Parathyroid adenoma (tissue), 2 donors: Measurements from ENCODE around the gene TBX2.

Source experiments
- H2AFZ ChIP-seq: fragments of 300-600 bp; sonication (generic); one replicate; pipeline ENCODE4 v1.7.0; 2017; ENCODE audit warnings: antibody characterized with exemption, mild to moderate bottlenecking
- H3K27ac ChIP-seq: fragments of 300-600 bp; sonication (generic); one replicate; pipeline ENCODE4 v1.7.0; 2017
- H3K27me3 ChIP-seq: fragments of 300-600 bp; sonication (generic); one replicate; pipeline ENCODE4 v1.7.0; 2017; ENCODE audit warnings: low read length; ENCODE audit not compliant: control insufficient read depth, insufficient read depth
- H3K36me3 ChIP-seq: fragments of 300-600 bp; sonication (generic); one replicate; pipeline ENCODE4 v1.7.0; 2017; ENCODE audit warnings: low read length; ENCODE audit not compliant: control insufficient read depth, insufficient read depth
- H3K4me1 ChIP-seq: fragments of 300-600 bp; sonication (generic); one replicate; pipeline ENCODE4 v1.7.0; 2017; ENCODE audit warnings: control low read depth
- H3K4me2 ChIP-seq: fragments of 300-600 bp; sonication (generic); one replicate; pipeline ENCODE4 v1.7.0; 2017; ENCODE audit warnings: low read length
- H3K4me3 ChIP-seq: fragments of 300-600 bp; sonication (generic); one replicate; pipeline ENCODE4 v1.7.0; 2017; ENCODE audit warnings: low read depth, low read length
- H3K79me2 ChIP-seq: fragments of 300-600 bp; sonication (generic); one replicate; pipeline ENCODE4 v1.7.0; 2017; ENCODE audit warnings: control low read depth
- H3K9ac ChIP-seq: fragments of 300-600 bp; sonication (generic); one replicate; pipeline ENCODE4 v1.7.0; 2017; ENCODE audit warnings: mild to moderate bottlenecking
- H3K9me3 ChIP-seq: fragments of 300-600 bp; sonication (generic); one replicate; pipeline ENCODE4 v1.7.0; 2017; ENCODE audit warnings: low read length; ENCODE audit not compliant: control insufficient read depth
- TF ChIP-seq, protein P1 (sequence below): fragments of 300-600 bp; sonication (generic); IDR thresholded peaks from one replicate; pipeline ENCODE4 v1.7.0; 2017; ENCODE audit warnings: antibody characterized with exemption, mild to moderate bottlenecking
- donor health status: primary hyperparathyroidism.

Gene TBX2

DNA sequence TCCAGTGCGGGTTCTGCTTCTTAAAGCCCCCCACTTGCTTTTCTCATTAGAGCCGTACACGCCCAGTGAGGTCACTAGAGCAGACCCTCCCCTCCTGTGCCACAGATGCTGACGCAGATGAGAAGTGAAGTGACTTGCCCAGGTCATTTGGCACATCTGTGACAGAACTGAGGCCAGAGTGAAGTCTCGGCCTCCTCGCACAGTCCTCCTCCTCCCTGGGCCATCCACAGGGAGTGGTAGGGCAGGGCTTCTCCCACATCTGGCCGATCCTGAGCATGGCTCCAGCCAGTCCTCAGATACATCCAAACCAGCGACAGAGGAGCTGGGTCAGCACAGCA is 15.3 kb upstream of the TBX2 start:
- no peak overlapping the region for H3K27ac ChIP-seq
- H3K36me3 ChIP-seq = no peaks in the 10 kb centered on the region
- H2AFZ ChIP-seq = no peak overlapping the region
- H3K79me2 ChIP-seq = no peaks in the 10 kb centered on the region
- H3K4me3 ChIP-seq = no peak overlapping the region
- no peak overlapping the region for H3K9ac ChIP-seq
- no peak overlapping the region for H3K4me2 ChIP-seq
- TF ChIP-seq, protein P1, sequence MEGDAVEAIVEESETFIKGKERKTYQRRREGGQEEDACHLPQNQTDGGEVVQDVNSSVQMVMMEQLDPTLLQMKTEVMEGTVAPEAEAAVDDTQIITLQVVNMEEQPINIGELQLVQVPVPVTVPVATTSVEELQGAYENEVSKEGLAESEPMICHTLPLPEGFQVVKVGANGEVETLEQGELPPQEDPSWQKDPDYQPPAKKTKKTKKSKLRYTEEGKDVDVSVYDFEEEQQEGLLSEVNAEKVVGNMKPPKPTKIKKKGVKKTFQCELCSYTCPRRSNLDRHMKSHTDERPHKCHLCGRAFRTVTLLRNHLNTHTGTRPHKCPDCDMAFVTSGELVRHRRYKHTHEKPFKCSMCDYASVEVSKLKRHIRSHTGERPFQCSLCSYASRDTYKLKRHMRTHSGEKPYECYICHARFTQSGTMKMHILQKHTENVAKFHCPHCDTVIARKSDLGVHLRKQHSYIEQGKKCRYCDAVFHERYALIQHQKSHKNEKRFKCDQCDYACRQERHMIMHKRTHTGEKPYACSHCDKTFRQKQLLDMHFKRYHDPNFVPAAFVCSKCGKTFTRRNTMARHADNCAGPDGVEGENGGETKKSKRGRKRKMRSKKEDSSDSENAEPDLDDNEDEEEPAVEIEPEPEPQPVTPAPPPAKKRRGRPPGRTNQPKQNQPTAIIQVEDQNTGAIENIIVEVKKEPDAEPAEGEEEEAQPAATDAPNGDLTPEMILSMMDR = no peak
- no peaks in the 10 kb centered on the region for H3K4me1 ChIP-seq
- H3K27me3 ChIP-seq = no peaks in the 10 kb centered on the region
- no peaks in the 10 kb centered on the region for H3K9me3 ChIP-seq

DNA sequence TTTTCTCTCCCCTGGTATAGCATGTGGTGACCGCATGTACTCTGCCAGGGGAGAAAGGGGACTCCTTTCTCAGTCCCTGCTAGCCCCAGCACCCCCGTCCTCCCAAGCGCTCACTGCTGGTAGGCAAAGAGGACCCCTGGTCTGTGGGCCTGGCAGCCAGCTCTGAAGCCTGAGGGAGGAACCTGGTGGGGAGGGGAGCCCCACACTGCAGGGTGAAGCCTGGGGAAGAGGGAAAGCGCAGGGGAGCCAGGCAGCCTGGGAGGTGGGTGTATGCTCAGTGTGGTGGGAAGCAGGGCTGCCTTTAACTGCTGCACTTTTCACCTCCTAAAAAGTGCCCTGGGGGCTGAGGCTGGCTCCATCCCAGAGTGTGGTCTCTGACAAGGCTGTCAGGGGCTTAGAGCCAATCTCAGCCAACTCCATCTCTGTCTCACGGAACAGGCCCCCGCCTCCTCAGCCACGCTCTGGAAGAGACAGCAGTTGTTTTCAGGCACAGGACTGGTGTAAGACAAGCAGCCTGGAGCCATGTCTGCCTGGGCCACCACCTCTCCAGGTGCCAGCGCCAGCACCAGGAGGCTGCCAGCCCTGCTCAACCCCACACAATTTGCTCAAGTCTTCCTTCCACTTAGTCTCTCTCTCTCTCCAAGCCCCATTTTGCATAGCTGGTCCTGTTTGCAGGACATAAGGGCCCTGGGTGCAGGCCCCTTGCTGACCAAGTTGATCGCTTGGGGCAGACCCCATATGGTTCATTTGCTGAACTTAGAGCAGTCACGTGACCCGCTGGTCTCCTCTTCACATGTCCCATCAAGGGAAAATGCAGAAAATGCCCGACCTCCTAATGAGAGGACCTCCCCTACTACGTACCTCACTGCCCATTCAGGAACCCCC is 14.7 kb upstream of the TBX2 start:
- Histone ChIP-seq H3K27ac (no peak overlapping the region), H2AFZ (no peak overlapping the region), H3K27me3 (no peaks in the 10 kb centered on the region), H3K9me3 (no peaks in the 10 kb centered on the region), H3K4me1 (no peaks in the 10 kb centered on the region), H3K9ac (no peak overlapping the region), H3K36me3 (no peaks in the 10 kb centered on the region), H3K4me2 (no peak overlapping the region), H3K4me3 (no peak overlapping the region), H3K79me2 (no peaks in the 10 kb centered on the region)
- TF ChIP-seq, protein P1 = no peak

DNA sequence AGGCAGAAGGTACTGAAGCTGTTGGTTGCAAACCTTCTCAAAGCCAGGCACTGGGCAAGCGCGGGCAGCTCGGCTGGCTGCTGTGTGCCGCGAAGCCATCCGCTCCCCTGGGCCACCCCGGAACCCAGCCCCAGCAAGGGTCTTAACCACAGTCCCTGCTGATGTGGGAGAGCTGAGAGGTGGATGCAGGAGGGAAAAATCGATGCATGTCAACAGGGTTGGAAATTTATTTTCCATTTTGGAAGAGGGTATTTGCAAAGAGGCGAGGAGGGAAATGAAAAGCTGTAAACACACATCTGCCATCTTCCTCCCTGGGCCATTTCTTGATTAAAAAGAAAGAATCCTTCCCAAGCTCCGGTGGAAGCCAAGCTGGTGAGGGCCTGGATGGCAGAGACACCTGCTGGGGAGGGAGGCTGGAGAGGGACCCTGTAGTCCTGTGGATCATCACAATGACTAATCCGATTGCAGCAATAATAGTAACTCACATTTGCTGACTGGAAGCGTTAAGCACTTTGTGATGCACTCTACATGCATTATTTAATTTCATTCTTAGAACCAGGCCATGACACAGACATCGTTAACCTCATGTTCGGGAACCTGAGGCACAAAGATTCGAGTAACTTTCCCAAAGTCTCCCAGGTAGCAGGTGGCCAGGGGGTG is 13.9 kb upstream of the TBX2 start:
- Histone ChIP-seq H3K9me3 (no peaks in the 10 kb centered on the region), H3K4me1 (no peaks in the 10 kb centered on the region)
- TF ChIP-seq, protein P1 = no peak

DNA sequence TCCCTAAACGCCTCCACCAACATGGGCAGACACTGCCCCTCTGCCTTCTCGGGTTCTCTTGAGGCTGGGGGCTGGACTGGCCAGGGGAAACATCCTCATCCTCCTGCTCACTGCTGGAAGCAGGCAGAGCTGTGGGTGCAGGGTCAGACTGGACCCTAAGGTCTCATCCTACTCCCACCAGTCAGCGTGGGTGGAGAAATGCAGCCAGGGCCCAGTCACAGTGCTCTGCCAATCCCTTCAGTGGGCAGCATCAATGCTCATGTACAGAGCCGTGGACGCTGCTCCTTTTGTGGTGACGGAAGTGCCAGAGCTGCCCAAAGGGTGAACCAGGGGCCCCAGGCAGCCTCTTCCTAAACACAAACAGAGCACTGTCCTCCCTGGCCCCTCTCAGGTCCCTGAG is 13.4 kb upstream of the TBX2 start:
- no peaks in the 10 kb centered on the region for H3K79me2 ChIP-seq
- H3K4me3 ChIP-seq = no peak overlapping the region
- TF ChIP-seq, protein P1 = no peak

More for the DNA sequence above, 13.9 kb upstream of the TBX2 start:
- no peak overlapping the region for H3K4me3 ChIP-seq
- no peaks in the 10 kb centered on the region for H3K36me3 ChIP-seq
- H3K4me2 ChIP-seq = no peak overlapping the region
- no peak overlapping the region for H2AFZ ChIP-seq
- H3K27ac ChIP-seq = no peak overlapping the region
- no peaks in the 10 kb centered on the region for H3K27me3 ChIP-seq
- H3K79me2 ChIP-seq = no peaks in the 10 kb centered on the region
- no peak overlapping the region for H3K9ac ChIP-seq

More for the DNA sequence above, 13.4 kb upstream of the TBX2 start:
- Histone ChIP-seq H3K4me1 (no peaks in the 10 kb centered on the region), H3K9ac (no peak overlapping the region), H3K27ac (no peak overlapping the region), H3K4me2 (no peak overlapping the region), H2AFZ (no peak overlapping the region), H3K36me3 (no peaks in the 10 kb centered on the region), H3K27me3 (no peaks in the 10 kb centered on the region), H3K9me3 (no peaks in the 10 kb centered on the region)
